Neural cell (in vitro differentiated cells): ENCODE data around the gene CR1. TPM values are rescaled to one million over a fixed set of nuclear protein-coding genes. Genes with fewer than 3 reads are reported as not detected.

Source experiments
- H2AFZ ChIP-seq: fragments of 200-600, 300-800 bp; sonication (generic), shearing (Covaris generic); 2 replicates; pipeline ENCODE4 v1.6.0; 2014; ENCODE audit warnings: low read depth, mild to moderate bottlenecking, antibody characterized with exemption, low read length, moderate library complexity
- H3F3A ChIP-seq: fragments of 200-600 bp; shearing (Covaris generic); 2 replicates; pipeline ENCODE4 v1.6.1; 2016; ENCODE audit warnings: mild to moderate bottlenecking, moderate library complexity, mixed read lengths, antibody characterized with exemption, low read length; ENCODE audit not compliant: insufficient read depth, poor library complexity, severe bottlenecking
- H3K27ac ChIP-seq: fragments of 200-600, 300-800 bp; sonication (generic), shearing (Covaris generic); 2 replicates; pipeline ENCODE4 v1.5.1; 2014; ENCODE audit warnings: mild to moderate bottlenecking, low read length, moderate library complexity
- H3K27me3 ChIP-seq: fragments of 300-800, 200-600 bp; sonication (generic), shearing (Covaris generic); 2 replicates; pipeline ENCODE4 v1.6.0; 2014; ENCODE audit warnings: mild to moderate bottlenecking, low read depth, low read length, moderate library complexity; ENCODE audit not compliant: insufficient read depth
- H3K36me3 ChIP-seq: fragments of 300-800, 200-600 bp; sonication (generic), shearing (Covaris generic); 2 replicates; pipeline ENCODE4 v1.5.1; 2014; ENCODE audit warnings: mild to moderate bottlenecking, antibody characterized with exemption, low read length, moderate library complexity; ENCODE audit not compliant: insufficient read depth
- H3K4me2 ChIP-seq: fragments of 300-800, 200-600 bp; sonication (generic), shearing (Covaris generic); 2 replicates; pipeline ENCODE4 v1.6.0; 2014; ENCODE audit warnings: mild to moderate bottlenecking, low read length
- H3K4me3 ChIP-seq: fragments of 300-800, 200-600 bp; sonication (generic), shearing (Covaris generic); 2 replicates; pipeline ENCODE4 v1.5.1; 2014; ENCODE audit warnings: mild to moderate bottlenecking, low read length, moderate library complexity
- H3K79me2 ChIP-seq: fragments of 200-600 bp; shearing (Covaris generic); replicated peaks from 2 replicates; pipeline ENCODE4 v1.6.0; 2014; ENCODE audit warnings: mild to moderate bottlenecking, low read length, moderate library complexity; ENCODE audit not compliant: insufficient read depth
- H3K9ac ChIP-seq: fragments of 300-800, 200-600 bp; sonication (generic), shearing (Covaris generic); 2 replicates; pipeline ENCODE4 v1.6.1; 2016; ENCODE audit warnings: mild to moderate bottlenecking, low read length, mixed read lengths
- H3K9me2 ChIP-seq: fragments of 200-600 bp; shearing (Covaris generic); 2 replicates; pipeline ENCODE4 v1.6.1; 2016; ENCODE audit warnings: mild to moderate bottlenecking, low read length, mixed read lengths; ENCODE audit not compliant: insufficient read depth
- H3K9me3 ChIP-seq: fragments of 200-600, 300-800 bp; sonication (generic), shearing (Covaris generic); 2 replicates; pipeline ENCODE4 v1.6.1; 2016; ENCODE audit warnings: mild to moderate bottlenecking, mixed run types, low read length, moderate library complexity, mixed read lengths
- H4K20me1 ChIP-seq: fragments of 200-600 bp; shearing (Covaris generic); 2 replicates; pipeline ENCODE4 v1.6.1; 2016; ENCODE audit warnings: mild to moderate bottlenecking, mixed run types; ENCODE audit not compliant: insufficient read depth
- EP300 ChIP-seq: fragments of 450-650 bp; conservative IDR thresholded peaks from 2 replicates; pipeline ENCODE4 v1.6.1; 2014; ENCODE audit warnings: antibody characterized with exemption, mild to moderate bottlenecking, moderate library complexity; ENCODE audit not compliant: poor library complexity, severe bottlenecking
- EZH2 ChIP-seq: fragments of 200-600, 300-800 bp; shearing (Covaris generic), sonication (generic); IDR thresholded peaks from 2 replicates; pipeline ENCODE4 v1.6.1; 2014; ENCODE audit warnings: antibody characterized with exemption, low read length, borderline replicate concordance, mild to moderate bottlenecking; ENCODE audit not compliant: insufficient read depth, poor library complexity, severe bottlenecking
- MXI1 ChIP-seq: fragments of 450-650 bp; conservative IDR thresholded peaks from 2 replicates; pipeline ENCODE4 v1.6.1; 2014; ENCODE audit warnings: antibody characterized with exemption, mild to moderate bottlenecking; ENCODE audit not compliant: poor library complexity, severe bottlenecking
- POLR2AphosphoS5 ChIP-seq: IDR thresholded peaks from 2 replicates; pipeline ENCODE4 v1.6.1; 2012
- RAD21 ChIP-seq: fragments of 450-650 bp; conservative IDR thresholded peaks from 2 replicates; pipeline ENCODE4 v1.6.1; 2014; ENCODE audit warnings: antibody characterized with exemption, mild to moderate bottlenecking, moderate library complexity
- SMC3 ChIP-seq: fragments of 450-650 bp; conservative IDR thresholded peaks from 2 replicates; pipeline ENCODE4 v1.6.1; 2014; ENCODE audit warnings: antibody characterized with exemption, mild to moderate bottlenecking, moderate library complexity; ENCODE audit not compliant: poor library complexity
- TAF1 ChIP-seq: IDR thresholded peaks from 2 replicates; pipeline ENCODE4 v1.6.1; 2012; ENCODE audit warnings: low read depth
- polyA plus RNA-seq: library from polyadenylated mRNA; depleted of rRNA; stranded (reverse); fragments of >200 nt; gene quantifications from 2 replicates; pipeline ENCODE4 v1.2.3, GENCODE V29; 2014
- TF ChIP-seq, protein P1 (sequence below): IDR thresholded peaks from 2 replicates; pipeline ENCODE4 v1.6.1; 2012; ENCODE audit warnings: borderline replicate concordance
- TF ChIP-seq, protein P2 (sequence below): fragments of 450-650 bp; IDR thresholded peaks from 2 replicates; pipeline ENCODE4 v1.5.1; 2014; ENCODE audit warnings: antibody characterized with exemption, mild to moderate bottlenecking, moderate library complexity; ENCODE audit not compliant: poor library complexity, severe bottlenecking

Gene CR1
- polyA plus RNA-seq, 1 donor from 2014 or later: not detected

DNA sequence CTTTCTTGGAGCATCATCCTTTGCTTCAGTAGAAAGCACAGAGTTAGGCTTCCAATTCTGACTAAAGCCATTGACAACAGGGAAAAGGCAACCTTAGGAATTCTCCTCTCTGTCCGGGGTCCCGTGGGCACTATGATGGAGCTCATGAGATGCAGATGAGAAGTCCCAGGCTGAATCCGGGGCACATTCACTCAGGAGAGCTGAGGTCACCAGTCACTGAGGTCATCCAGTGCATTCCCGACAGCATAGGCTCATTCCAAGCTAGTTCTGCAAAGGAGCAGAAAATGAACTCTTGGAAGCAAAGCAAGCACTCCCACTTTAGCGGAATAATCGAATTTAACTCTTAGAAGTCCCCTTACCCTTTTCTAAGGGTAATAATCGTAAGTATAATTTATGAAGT, 6.8 kb downstream of the CR1 start:
- H3K4me2 ChIP-seq: no peak overlapping the region
- H3K36me3 ChIP-seq: no peaks in the 10 kb centered on the region
- peaks cover 13% of the 10 kb centered on the region for H3K27me3 ChIP-seq
- no peak overlapping the region for H3K27ac ChIP-seq
- H3K9ac ChIP-seq: no peak overlapping the region
- no peak overlapping the region for H3K4me3 ChIP-seq
- H3K9me2 ChIP-seq: no peaks in the 10 kb centered on the region
- no peaks in the 10 kb centered on the region for H3K9me3 ChIP-seq
- no peaks in the 10 kb centered on the region for H3K79me2 ChIP-seq
- H3F3A ChIP-seq: no peaks in the 10 kb centered on the region
- no peak overlapping the region for H2AFZ ChIP-seq
- no peaks in the 10 kb centered on the region for H4K20me1 ChIP-seq
- TF ChIP-seq, protein P1, sequence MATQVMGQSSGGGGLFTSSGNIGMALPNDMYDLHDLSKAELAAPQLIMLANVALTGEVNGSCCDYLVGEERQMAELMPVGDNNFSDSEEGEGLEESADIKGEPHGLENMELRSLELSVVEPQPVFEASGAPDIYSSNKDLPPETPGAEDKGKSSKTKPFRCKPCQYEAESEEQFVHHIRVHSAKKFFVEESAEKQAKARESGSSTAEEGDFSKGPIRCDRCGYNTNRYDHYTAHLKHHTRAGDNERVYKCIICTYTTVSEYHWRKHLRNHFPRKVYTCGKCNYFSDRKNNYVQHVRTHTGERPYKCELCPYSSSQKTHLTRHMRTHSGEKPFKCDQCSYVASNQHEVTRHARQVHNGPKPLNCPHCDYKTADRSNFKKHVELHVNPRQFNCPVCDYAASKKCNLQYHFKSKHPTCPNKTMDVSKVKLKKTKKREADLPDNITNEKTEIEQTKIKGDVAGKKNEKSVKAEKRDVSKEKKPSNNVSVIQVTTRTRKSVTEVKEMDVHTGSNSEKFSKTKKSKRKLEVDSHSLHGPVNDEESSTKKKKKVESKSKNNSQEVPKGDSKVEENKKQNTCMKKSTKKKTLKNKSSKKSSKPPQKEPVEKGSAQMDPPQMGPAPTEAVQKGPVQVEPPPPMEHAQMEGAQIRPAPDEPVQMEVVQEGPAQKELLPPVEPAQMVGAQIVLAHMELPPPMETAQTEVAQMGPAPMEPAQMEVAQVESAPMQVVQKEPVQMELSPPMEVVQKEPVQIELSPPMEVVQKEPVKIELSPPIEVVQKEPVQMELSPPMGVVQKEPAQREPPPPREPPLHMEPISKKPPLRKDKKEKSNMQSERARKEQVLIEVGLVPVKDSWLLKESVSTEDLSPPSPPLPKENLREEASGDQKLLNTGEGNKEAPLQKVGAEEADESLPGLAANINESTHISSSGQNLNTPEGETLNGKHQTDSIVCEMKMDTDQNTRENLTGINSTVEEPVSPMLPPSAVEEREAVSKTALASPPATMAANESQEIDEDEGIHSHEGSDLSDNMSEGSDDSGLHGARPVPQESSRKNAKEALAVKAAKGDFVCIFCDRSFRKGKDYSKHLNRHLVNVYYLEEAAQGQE: no peak
- TF ChIP-seq EP300: no peak
- no peak for TF ChIP-seq POLR2AphosphoS5
- no peak for TF ChIP-seq RAD21
- TF ChIP-seq, protein P2, sequence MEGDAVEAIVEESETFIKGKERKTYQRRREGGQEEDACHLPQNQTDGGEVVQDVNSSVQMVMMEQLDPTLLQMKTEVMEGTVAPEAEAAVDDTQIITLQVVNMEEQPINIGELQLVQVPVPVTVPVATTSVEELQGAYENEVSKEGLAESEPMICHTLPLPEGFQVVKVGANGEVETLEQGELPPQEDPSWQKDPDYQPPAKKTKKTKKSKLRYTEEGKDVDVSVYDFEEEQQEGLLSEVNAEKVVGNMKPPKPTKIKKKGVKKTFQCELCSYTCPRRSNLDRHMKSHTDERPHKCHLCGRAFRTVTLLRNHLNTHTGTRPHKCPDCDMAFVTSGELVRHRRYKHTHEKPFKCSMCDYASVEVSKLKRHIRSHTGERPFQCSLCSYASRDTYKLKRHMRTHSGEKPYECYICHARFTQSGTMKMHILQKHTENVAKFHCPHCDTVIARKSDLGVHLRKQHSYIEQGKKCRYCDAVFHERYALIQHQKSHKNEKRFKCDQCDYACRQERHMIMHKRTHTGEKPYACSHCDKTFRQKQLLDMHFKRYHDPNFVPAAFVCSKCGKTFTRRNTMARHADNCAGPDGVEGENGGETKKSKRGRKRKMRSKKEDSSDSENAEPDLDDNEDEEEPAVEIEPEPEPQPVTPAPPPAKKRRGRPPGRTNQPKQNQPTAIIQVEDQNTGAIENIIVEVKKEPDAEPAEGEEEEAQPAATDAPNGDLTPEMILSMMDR: no peak
- TF ChIP-seq TAF1: no peak
- TF ChIP-seq SMC3: no peak
- TF ChIP-seq MXI1: no peak
- TF ChIP-seq EZH2: no peak

DNA sequence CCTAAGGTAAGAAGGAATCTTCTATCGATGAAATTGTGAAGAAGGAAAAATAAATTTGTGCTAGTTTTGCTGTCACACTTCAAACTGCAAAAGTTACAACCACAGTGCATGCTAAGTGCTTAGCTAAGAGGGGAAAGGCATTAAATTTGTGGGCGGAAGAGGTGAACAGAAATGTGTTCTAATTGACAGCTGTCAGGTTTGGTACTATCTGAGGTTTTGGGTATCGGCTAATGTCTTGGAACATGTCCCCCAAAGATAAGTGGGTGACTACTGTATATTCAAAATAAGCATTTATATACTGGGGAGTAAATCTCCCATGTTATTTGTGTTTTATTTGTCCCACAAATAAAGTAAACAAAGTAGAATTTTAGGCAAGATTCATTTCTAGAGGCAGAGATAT, 8.0 kb downstream of the CR1 start:
- Histone ChIP-seq H3K36me3 (no peaks in the 10 kb centered on the region), H2AFZ (no peak overlapping the region), H3K27me3 (peaks cover 1% of the 10 kb centered on the region), H3F3A (no peaks in the 10 kb centered on the region), H3K79me2 (no peaks in the 10 kb centered on the region), H3K4me3 (no peak overlapping the region), H3K4me2 (no peak overlapping the region), H4K20me1 (no peaks in the 10 kb centered on the region), H3K9ac (no peak overlapping the region), H3K9me3 (no peaks in the 10 kb centered on the region), H3K9me2 (no peaks in the 10 kb centered on the region), H3K27ac (no peak overlapping the region)
- TF ChIP-seq, protein P1: no peak
- TF ChIP-seq POLR2AphosphoS5: no peak
- no peak for TF ChIP-seq RAD21
- no peak for TF ChIP-seq SMC3
- TF ChIP-seq, protein P2: no peak
- no peak for TF ChIP-seq TAF1
- no peak for TF ChIP-seq EP300
- no peak for TF ChIP-seq EZH2
- TF ChIP-seq MXI1: no peak
